ENCODE results near the gene ADAMTS8. TPM values are rescaled to one million over a fixed set of nuclear protein-coding genes. Genes with fewer than 3 reads are reported as not detected.

The ADAMTS8 gene
- polyA plus RNA-seq, 2 of the 4 experiments (the other 2 are of a cell fraction) = 0.17 to 0.26 TPM

DNA sequence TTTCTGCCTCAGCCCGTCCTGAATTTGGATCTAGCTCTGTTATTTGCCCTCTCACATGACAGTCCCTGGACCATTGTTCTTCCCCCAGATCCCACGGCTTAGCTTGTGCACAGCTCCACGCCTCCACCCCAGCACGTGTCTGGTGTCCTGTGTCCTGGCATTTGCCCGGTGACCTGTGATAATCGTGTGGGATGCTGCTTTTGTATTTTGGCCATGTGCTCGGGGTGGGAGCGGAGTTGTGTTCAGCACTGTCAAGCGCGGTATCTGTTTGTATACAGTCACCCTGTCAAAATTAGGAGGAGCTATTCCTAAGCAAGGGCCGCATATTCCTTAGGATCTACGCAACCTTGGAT, 11.9 kb downstream of the ADAMTS8 start:
- ChIA-PET CTCF (interaction anchor here (0.8 to 3.3 kb wide), 10 partner anchors 9 to 500 kb away, joined by 3 to 9 read pairs (median 4); partner anchors contain the start of genes ADAMTS8 and SNX19), POLR2A (no interaction called here)
- FAIRE-seq (no peak), DNase-seq (ENCODE audit: low read depth in 1 of 2, low spot score in 1 of 2) (no peak), ATAC-seq (no peak)
- no peak for TF ChIP-seq MAFK (IDR thresholded peaks at IDR 0.05; ENCODE audit: partially characterized antibody)
- no peak for TF ChIP-seq BHLHE40 (IDR thresholded peaks at IDR 0.05; ENCODE audit: low read depth, low read length)
- no peak for TF ChIP-seq HOXB5 (CRISPR knock-in tag; IDR thresholded peaks at IDR 0.05)
- TF ChIP-seq, protein P1, sequence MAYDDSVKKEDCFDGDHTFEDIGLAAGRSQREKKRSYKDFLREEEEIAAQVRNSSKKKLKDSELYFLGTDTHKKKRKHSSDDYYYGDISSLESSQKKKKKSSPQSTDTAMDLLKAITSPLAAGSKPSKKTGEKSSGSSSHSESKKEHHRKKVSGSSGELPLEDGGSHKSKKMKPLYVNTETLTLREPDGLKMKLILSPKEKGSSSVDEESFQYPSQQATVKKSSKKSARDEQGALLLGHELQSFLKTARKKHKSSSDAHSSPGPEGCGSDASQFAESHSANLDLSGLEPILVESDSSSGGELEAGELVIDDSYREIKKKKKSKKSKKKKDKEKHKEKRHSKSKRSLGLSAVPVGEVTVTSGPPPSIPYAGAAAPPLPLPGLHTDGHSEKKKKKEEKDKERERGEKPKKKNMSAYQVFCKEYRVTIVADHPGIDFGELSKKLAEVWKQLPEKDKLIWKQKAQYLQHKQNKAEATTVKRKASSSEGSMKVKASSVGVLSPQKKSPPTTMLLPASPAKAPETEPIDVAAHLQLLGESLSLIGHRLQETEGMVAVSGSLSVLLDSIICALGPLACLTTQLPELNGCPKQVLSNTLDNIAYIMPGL (CRISPR knock-in tag; IDR thresholded peaks at IDR 0.05; ENCODE audit: borderline replicate concordance) = no peak
- no peak for TF ChIP-seq FOSL2 (IDR thresholded peaks at IDR 0.05)
- no peak for TF ChIP-seq FOSL2 (CRISPR knock-in tag; IDR thresholded peaks at IDR 0.05)
- TF ChIP-seq JUNB (IDR thresholded peaks at IDR 0.05) = no peak
- TF ChIP-seq JUN (IDR thresholded peaks at IDR 0.05) = no peak
- no peak for TF ChIP-seq TP53 (CRISPR knock-in tag; IDR thresholded peaks at IDR 0.05)
- TF ChIP-seq MAZ (IDR thresholded peaks at IDR 0.05; ENCODE audit: borderline replicate concordance, low read depth, low read length) = no peak
- TF ChIP-seq POLR2AphosphoS2 (conservative IDR thresholded peaks at IDR 0.05; ENCODE audit: low read length) = no peak
- no peak for TF ChIP-seq ZSCAN20 (CRISPR knock-in tag; IDR thresholded peaks at IDR 0.05)
- no peak for TF ChIP-seq POLR2A (IDR thresholded peaks at IDR 0.05; ENCODE audit: low read length)
- TF ChIP-seq FOXS1 (CRISPR knock-in tag; IDR thresholded peaks at IDR 0.05) = no peak
- TF ChIP-seq EHMT2 (IDR thresholded peaks at IDR 0.05; ENCODE audit: low read depth) = no peak
- TF ChIP-seq, protein P2, sequence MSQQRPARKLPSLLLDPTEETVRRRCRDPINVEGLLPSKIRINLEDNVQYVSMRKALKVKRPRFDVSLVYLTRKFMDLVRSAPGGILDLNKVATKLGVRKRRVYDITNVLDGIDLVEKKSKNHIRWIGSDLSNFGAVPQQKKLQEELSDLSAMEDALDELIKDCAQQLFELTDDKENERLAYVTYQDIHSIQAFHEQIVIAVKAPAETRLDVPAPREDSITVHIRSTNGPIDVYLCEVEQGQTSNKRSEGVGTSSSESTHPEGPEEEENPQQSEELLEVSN (IDR thresholded peaks at IDR 0.05; ENCODE audit: borderline replicate concordance, low read depth) = no peak
- no peak for TF ChIP-seq KDM1A (IDR thresholded peaks at IDR 0.05; ENCODE audit: low read depth)
- TF ChIP-seq, protein P3, sequence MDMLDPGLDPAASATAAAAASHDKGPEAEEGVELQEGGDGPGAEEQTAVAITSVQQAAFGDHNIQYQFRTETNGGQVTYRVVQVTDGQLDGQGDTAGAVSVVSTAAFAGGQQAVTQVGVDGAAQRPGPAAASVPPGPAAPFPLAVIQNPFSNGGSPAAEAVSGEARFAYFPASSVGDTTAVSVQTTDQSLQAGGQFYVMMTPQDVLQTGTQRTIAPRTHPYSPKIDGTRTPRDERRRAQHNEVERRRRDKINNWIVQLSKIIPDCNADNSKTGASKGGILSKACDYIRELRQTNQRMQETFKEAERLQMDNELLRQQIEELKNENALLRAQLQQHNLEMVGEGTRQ (IDR thresholded peaks at IDR 0.05) = no peak
- TF ChIP-seq ESRRA (IDR thresholded peaks at IDR 0.05; ENCODE audit: borderline replicate concordance, low read length) = no peak
- TF ChIP-seq, protein P4, sequence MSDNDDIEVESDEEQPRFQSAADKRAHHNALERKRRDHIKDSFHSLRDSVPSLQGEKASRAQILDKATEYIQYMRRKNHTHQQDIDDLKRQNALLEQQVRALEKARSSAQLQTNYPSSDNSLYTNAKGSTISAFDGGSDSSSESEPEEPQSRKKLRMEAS (IDR thresholded peaks at IDR 0.05) = no peak
- TF ChIP-seq HOXA7 (CRISPR knock-in tag; IDR thresholded peaks at IDR 0.05) = no peak
- Histone ChIP-seq H3K4me3 (no peak overlapping the region), H3K4me1 (peaks cover 13% of the 10 kb centered on the region), H3K9me3 (no peaks in the 10 kb centered on the region), H3K4me2 (no peak overlapping the region), H3K27ac (no peak overlapping the region)
- 76% methylated on average over 11 of the region's 12 CpGs for WGBS (ENCODE audit: missing lambda C conversion rate)

DNA sequence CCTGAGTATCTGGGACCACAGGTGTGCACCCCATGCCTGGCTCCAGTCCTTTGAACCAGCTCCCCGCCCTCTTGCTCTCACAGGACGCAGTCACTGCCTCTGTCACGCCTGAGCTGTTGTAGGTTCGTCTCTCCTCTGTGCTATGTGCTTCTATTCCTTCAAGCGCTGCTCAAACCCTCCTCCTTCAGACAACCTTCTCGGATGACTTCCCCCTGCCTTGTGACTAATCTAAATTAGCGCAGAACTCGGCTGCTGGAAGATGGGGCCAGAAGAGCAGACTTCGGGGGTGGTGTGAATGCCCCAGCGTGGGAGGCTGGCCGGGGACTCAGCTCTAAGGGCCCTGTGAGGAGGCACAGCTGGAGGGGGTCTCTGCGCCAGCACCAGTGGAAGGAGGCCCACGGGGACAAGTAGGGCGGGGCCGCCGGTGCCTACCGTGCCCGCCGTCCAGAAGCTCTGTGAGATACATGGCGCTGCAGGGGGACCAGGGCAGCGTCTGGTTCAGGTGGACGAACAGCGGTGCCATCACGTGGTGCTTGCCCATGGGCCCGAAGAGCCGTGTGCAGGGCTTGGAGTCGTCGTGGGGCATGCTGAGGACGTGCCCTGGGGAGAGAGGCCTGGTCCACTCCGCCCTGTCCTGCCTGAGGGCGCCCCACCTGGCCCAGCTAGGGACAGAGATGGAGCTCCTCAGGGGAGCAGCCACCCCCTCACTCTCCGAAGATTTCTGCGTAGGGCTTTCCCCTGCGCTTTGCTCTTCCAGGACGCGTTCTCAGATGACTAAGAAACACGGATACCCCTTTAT, 12.5 kb downstream of the ADAMTS8 start:
- FAIRE-seq (no peak), ATAC-seq (no peak), DNase-seq (ENCODE audit: low read depth in 1 of 2, low spot score in 1 of 2) (no peak)
- ChIA-PET POLR2A (no interaction called here), CTCF (interaction anchor here (0.8 to 3.3 kb wide), 12 partner anchors 9 to 501 kb away, joined by 3 to 9 read pairs (median 4); partner anchors contain the start of genes ADAMTS8 and SNX19)
- H3K9me3 ChIP-seq = no peaks in the 10 kb centered on the region
- H3K27ac ChIP-seq = no peak overlapping the region
- peaks cover 13% of the 10 kb centered on the region for H3K4me1 ChIP-seq
- 78% methylated on average over 30 of the region's 37 CpGs for WGBS (ENCODE audit: missing lambda C conversion rate)
- no peak overlapping the region for H3K4me3 ChIP-seq
- no peak for TF ChIP-seq SREBF2 (IDR thresholded peaks at IDR 0.05)
- TF ChIP-seq RNF2 (IDR thresholded peaks at IDR 0.05; ENCODE audit: borderline replicate concordance, low read depth) = no peak
- TF ChIP-seq CHD4 (IDR thresholded peaks at IDR 0.05; ENCODE audit: borderline replicate concordance) = no peak
- no peak for TF ChIP-seq CEBPB (IDR thresholded peaks at IDR 0.05)
- no peak for TF ChIP-seq CBX2 (IDR thresholded peaks at IDR 0.05; ENCODE audit: borderline replicate concordance, low read depth)
- no peak for TF ChIP-seq TP53 (CRISPR knock-in tag; IDR thresholded peaks at IDR 0.05)
- TF ChIP-seq, protein P2 (IDR thresholded peaks at IDR 0.05; ENCODE audit: borderline replicate concordance, low read depth) = no peak
- TF ChIP-seq HEYL (CRISPR knock-in tag; IDR thresholded peaks at IDR 0.05) = no peak
- H3K4me2 ChIP-seq = no peak overlapping the region

Measured in A549 (cell line).